Adrenal gland (tissue), 12 donors: ENCODE measurements around the gene ALDH1L1. TPM values are rescaled to one million over a fixed set of nuclear protein-coding genes. Genes with fewer than 3 reads are reported as not detected.
A peak's percentile ranks its signal among the peaks of the same experiment; 100 is the strongest.

Experiments
- DNase-seq, 7 donors: peaks; one replicate each; pipeline ENCODE4 v3.0.0-alpha.2; 2019 to 2020
- H3K27ac ChIP-seq, 5 donors: fragments of 200-600 bp; sonication (generic) in 4 of 5; 1 replicate in 3 of 5; 2 replicates in 2 of 5; pipeline versions ENCODE4 v1.5.1 to v1.8.0; 2016 to 2020; ENCODE audit warnings: mild to moderate bottlenecking in 1 of 5
- H3K27me3 ChIP-seq: fragments of 200-600 bp; 2 replicates; pipeline ENCODE4 v1.8.0; 2021
- H3K36me3 ChIP-seq, 2 donors: fragments of 200-600 bp; replicated peaks in 1 of 2; 1 replicate in 1 of 2; 2 replicates in 1 of 2; pipeline versions ENCODE4 v1.5.1 to v1.8.0; 2018 to 2022
- H3K4me1 ChIP-seq, 2 donors: fragments of 200-600 bp; replicated peaks in 1 of 2; 1 replicate in 1 of 2; 2 replicates in 1 of 2; pipeline versions ENCODE4 v1.5.1 to v1.8.0; 2018 to 2021
- H3K4me3 ChIP-seq, 4 donors: fragments of 200-600 bp; sonication (generic) in 3 of 4; one replicate each; pipeline ENCODE4 v1.5.1; 2016 to 2018
- H3K9me3 ChIP-seq, 3 donors: fragments of 200-600 bp; sonication (generic) in 1 of 3; replicated peaks in 1 of 3; 1 replicate in 2 of 3; 2 replicates in 1 of 3; pipeline versions ENCODE4 v1.5.1 to v1.8.0; 2016 to 2021
- POLR2A ChIP-seq, 2 donors: fragments of 450-650 bp; IDR thresholded peaks; one replicate each; pipeline ENCODE4 v1.6.1; 2017; ENCODE audit warnings: antibody characterized with exemption in 2 of 2, mild to moderate bottlenecking in 2 of 2, moderate library complexity in 1 of 2
- WGBS, 4 donors: extraction: QIAGEN DNeasy Blood & Tissue Kit in 2 of 4; methylation state at CpG; one replicate each; pipeline versions ENCODE4 v1.1.5 to v1.1.7; 2013 to 2017; 5-methylcytosine and 5-hydroxymethylcytosine counted together
- intact Hi-C, 2 donors: fragments of 100-400 bp; cut with DNase I; formaldehyde crosslinking; loops; one replicate each; pipeline versions ENCODE4 v1.14.1 to v1.15.0; 2022 to 2023
- polyA plus RNA-seq, 3 donors: library from polyadenylated mRNA; stranded (reverse); fragments of 200-250 nt in 2 of 3; fragments of 350-450 nt in 1 of 3; fragmentation: Illumina TruSeq in 1 of 3; extraction: RNeasy Lipid Tissue Mini Kit (QIAGEN cat#74804) in 1 of 3; gene quantifications; one replicate each; pipeline ENCODE4 v1.2.3, GENCODE V29; 2013 to 2014
- total RNA-seq, 9 donors: library from RNA; depleted of rRNA in 4 of 9; stranded (reverse); fragments of >200 nt in 4 of 9; fragments of 120-200 nt in 1 of 9; fragmentation: NEBNext Ultra II Directional in 1 of 9; extraction: Animal tissue kit (Norgen Biotek cat#: 25700) in 1 of 9; gene quantifications; one replicate each; pipeline versions ENCODE4 v1.1.0 to v1.2.4, GENCODE V29; 2013 to 2023
- TF ChIP-seq, protein P1 (sequence below), 6 experiments: fragments of 450-650 bp in 4 of 6; fragments of 200-600 bp in 2 of 6; sonication (generic) in 1 of 6; IDR thresholded peaks; 1 replicate in 5 of 6; 2 replicates in 1 of 6; pipeline versions ENCODE4 v1.5.1 to v1.8.0; 2016 to 2021; ENCODE audit warnings: antibody characterized with exemption in 6 of 6, mild to moderate bottlenecking in 2 of 6, moderate library complexity in 1 of 6
- donor health status: healthy with polysubstance abuse.
- donor health status: Bipolar disorder and iron deficiency.
- donor health status: DM: yes; HTN: yes; CAD: no.
- donor health status: DM: no; HTN: no; CAD: no.
- donor health status: DM: no; HTN: no; CAD: no.
- donor health status: DM: yes; HTN: yes; CAD: no.

The ALDH1L1 gene
- total and polyA plus RNA-seq, 12 donors, result 0.44 to 136 (median 72.3) TPM

- H3K4me3 ChIP-seq, result no peak overlapping the region
- peak in 4 of 7 donors; percentile 6 to 16 (median 11) for DNase-seq
- intact Hi-C loops, result no loop called here
- H3K27me3 ChIP-seq, result no peaks in the 10 kb centered on the region
- peaks cover 0 to 11% of the 10 kb centered on the region in 2 donors for H3K4me1 ChIP-seq
- no peaks in the 10 kb centered on the region for H3K9me3 ChIP-seq
- TF ChIP-seq, protein P1, sequence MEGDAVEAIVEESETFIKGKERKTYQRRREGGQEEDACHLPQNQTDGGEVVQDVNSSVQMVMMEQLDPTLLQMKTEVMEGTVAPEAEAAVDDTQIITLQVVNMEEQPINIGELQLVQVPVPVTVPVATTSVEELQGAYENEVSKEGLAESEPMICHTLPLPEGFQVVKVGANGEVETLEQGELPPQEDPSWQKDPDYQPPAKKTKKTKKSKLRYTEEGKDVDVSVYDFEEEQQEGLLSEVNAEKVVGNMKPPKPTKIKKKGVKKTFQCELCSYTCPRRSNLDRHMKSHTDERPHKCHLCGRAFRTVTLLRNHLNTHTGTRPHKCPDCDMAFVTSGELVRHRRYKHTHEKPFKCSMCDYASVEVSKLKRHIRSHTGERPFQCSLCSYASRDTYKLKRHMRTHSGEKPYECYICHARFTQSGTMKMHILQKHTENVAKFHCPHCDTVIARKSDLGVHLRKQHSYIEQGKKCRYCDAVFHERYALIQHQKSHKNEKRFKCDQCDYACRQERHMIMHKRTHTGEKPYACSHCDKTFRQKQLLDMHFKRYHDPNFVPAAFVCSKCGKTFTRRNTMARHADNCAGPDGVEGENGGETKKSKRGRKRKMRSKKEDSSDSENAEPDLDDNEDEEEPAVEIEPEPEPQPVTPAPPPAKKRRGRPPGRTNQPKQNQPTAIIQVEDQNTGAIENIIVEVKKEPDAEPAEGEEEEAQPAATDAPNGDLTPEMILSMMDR (IDR thresholded peaks at IDR 0.05), result no peak
- 82 to 92% (median 86%) methylated on average over 7 to 10 of the region's 10 CpGs for WGBS, 4 donors
- no peaks in the 10 kb centered on the region for H3K36me3 ChIP-seq
- H3K27ac ChIP-seq, result no peak overlapping the region
Observed at GRCh38 chr3:126127452-126127851, 52.9 kb downstream of the ALDH1L1 start.

DNA sequence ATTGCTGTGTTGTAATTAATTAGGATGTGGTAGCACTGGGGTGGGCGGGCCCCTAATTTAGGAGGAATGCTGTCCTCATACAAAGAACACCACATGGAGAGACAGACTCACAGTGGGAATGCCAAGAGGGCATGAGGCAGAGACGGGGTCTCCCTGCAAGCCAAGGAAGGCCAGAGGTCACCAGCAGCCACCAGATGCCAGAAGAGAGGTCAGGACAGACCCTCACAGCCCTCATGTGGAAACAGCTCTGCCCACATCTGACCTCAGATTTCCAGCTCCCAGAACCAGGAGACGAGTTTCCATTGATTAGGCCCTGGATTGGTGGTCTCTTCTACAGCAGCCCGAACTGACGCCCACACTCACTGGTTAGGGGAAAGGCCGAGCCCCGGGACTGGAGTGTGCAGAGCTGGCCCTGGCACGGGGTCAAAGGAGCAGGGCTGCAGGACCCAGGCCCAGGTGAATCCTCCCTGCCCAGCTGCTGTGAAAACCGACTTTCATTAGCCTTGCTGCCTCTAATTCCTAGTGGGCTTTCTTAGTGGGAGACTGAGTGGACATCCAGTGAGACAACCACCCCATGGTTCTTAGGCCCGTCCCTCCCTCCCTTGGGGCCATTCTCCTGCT is 53.5 kb downstream of the ALDH1L1 start:
- Histone ChIP-seq H3K4me3 (no peak overlapping the region), H3K36me3 (no peaks in the 10 kb centered on the region), H3K4me1 (peaks cover 0 to 11% of the 10 kb centered on the region in 2 donors), H3K27me3 (no peaks in the 10 kb centered on the region), H3K9me3 (no peaks in the 10 kb centered on the region), H3K27ac (no peak overlapping the region)
- TF ChIP-seq, protein P1 (IDR thresholded peaks at IDR 0.05), result no peak
- intact Hi-C loops, result no loop called here
- WGBS, 4 donors, result 82 to 91% (median 87%) methylated on average over 6 to 10 of the region's 10 CpGs
- DNase-seq, result peak in 6 of 7 donors; percentile 2 to 35 (median 11)

DNA sequence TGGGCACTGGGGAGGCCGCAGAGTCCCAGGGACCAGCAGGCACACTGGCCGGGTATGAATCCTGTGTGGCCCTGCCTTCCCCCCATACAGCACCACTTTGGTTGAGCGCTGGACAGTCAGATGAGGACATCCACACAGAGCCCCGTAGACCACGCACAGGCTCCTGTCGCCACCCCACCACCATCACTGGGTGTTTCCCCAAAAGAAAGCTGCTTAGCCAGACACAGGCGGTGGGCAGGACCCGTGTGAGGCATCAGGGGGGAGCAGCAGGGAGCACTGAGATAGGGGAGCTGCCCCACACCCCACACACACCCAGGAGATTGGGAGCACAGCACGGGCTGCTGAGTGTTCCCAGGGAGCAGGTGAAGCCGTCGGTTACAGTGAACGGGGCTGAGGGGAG is 54.1 kb downstream of the ALDH1L1 start:
- peak in 6 of 7 donors; percentile 0 to 40 (median 8) for DNase-seq
- Histone ChIP-seq H3K36me3 (no peaks in the 10 kb centered on the region), H3K4me3 (no peak overlapping the region), H3K27me3 (no peaks in the 10 kb centered on the region), H3K27ac (no peak overlapping the region), H3K9me3 (no peaks in the 10 kb centered on the region), H3K4me1 (peaks cover 0 to 11% of the 10 kb centered on the region in 2 donors)
- WGBS, 4 donors, result 88 to 97% (median 93%) methylated on average over 5 to 12 of the region's 12 CpGs
- TF ChIP-seq, protein P1 (IDR thresholded peaks at IDR 0.05), result no peak
- intact Hi-C loops, result no loop called here

GRCh38 chr3:126125781-126126251 is 54.6 kb downstream of the ALDH1L1 start:
- no peak overlapping the region for H3K4me3 ChIP-seq
- H3K4me1 ChIP-seq, result peaks cover 0 to 11% of the 10 kb centered on the region in 2 donors
- TF ChIP-seq, protein P1 (IDR thresholded peaks at IDR 0.05), result no peak
- no peak for TF ChIP-seq POLR2A (IDR thresholded peaks at IDR 0.05)
- H3K9me3 ChIP-seq, result no peaks in the 10 kb centered on the region
- DNase-seq, result peak in 6 of 7 donors; percentile 0 to 15 (median 7)
- no peaks in the 10 kb centered on the region for H3K36me3 ChIP-seq
- intact Hi-C loops, result no loop called here
- no peak overlapping the region for H3K27ac ChIP-seq
- 50 to 92% (median 60%) methylated on average over 1 to 2 of the region's 2 CpGs for WGBS, 4 donors
- H3K27me3 ChIP-seq, result no peaks in the 10 kb centered on the region
